Measurements from ENCODE around the gene CERT1. TPM values are rescaled to one million over a fixed set of nuclear protein-coding genes. Genes with fewer than 3 reads are reported as not detected.

CERT1 gene
- total and polyA plus RNA-seq, 2 donors (not counting 1 experiment from before 2014, with no cell fraction given), result 18.0 to 36.0 TPM

DNA sequence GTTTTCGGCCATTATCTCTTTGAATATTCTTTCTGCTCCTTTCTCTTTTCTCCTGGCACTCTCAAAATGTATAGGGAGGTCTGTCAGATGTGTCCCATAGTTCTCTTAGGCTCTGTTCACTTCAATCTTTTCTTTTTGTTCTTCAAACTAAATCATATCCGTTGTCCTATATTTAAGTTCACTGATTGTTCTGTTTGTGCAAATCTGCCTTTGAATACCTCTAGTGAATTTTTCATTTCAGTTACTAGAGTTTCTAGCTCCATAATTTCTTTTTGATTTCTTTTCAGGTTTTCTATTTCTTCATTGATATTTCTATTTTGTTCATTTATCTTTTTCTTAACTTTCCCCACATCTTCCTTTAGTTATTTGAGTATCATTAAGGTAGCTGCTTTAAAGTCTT is 65.4 kb downstream of the CERT1 start:
- H3K4me1 ChIP-seq (ENCODE audit: control insufficient read depth, extremely low read depth, insufficient read depth, low read length), result no peaks in the 10 kb centered on the region
- no peak for DNase-seq (ENCODE audit: low read depth in 2 of 2)
- H3K4me3 ChIP-seq (replicated peaks in 1 of 4; ENCODE audit: control extremely low read depth in 1 of 4, insufficient read depth in 1 of 4, low read depth in 3 of 4, low read length in 4 of 4), result no peak overlapping the region
- no peak overlapping the region for H2AFZ ChIP-seq (ENCODE audit: low read length)
- H3K4me2 ChIP-seq (ENCODE audit: extremely low read depth, insufficient read depth, low read length), result no peak overlapping the region
- H3K9ac ChIP-seq (ENCODE audit: insufficient read depth, low read length), result no peak overlapping the region
- no peaks in the 10 kb centered on the region for H4K20me1 ChIP-seq (ENCODE audit: control insufficient read depth, extremely low read depth, insufficient read depth, low read length)
- no peaks in the 10 kb centered on the region for H3K27me3 ChIP-seq (ENCODE audit: control insufficient read depth, insufficient read depth, low read length)
- H3K27ac ChIP-seq (ENCODE audit: insufficient read depth, low read length), result no peak overlapping the region
- no peaks in the 10 kb centered on the region for H3K36me3 ChIP-seq (ENCODE audit: control insufficient read depth, insufficient read depth, low read length)
- TF ChIP-seq, protein P1, sequence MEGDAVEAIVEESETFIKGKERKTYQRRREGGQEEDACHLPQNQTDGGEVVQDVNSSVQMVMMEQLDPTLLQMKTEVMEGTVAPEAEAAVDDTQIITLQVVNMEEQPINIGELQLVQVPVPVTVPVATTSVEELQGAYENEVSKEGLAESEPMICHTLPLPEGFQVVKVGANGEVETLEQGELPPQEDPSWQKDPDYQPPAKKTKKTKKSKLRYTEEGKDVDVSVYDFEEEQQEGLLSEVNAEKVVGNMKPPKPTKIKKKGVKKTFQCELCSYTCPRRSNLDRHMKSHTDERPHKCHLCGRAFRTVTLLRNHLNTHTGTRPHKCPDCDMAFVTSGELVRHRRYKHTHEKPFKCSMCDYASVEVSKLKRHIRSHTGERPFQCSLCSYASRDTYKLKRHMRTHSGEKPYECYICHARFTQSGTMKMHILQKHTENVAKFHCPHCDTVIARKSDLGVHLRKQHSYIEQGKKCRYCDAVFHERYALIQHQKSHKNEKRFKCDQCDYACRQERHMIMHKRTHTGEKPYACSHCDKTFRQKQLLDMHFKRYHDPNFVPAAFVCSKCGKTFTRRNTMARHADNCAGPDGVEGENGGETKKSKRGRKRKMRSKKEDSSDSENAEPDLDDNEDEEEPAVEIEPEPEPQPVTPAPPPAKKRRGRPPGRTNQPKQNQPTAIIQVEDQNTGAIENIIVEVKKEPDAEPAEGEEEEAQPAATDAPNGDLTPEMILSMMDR (conservative IDR thresholded peaks at IDR 0.05 in 1 of 2, IDR thresholded peaks at IDR 0.05 in 1 of 2; ENCODE audit: low read depth in 1 of 2, low read length in 2 of 2), result no peak
- no peak for TF ChIP-seq EZH2 (IDR thresholded peaks at IDR 0.05; ENCODE audit: low read length, missing control alignments)
- no peaks in the 10 kb centered on the region for H3K79me2 ChIP-seq (ENCODE audit: control insufficient read depth, insufficient read depth, low read length)
- no peaks in the 10 kb centered on the region for H3K9me3 ChIP-seq (ENCODE audit: control insufficient read depth, insufficient read depth, low read depth, low read length)

DNA sequence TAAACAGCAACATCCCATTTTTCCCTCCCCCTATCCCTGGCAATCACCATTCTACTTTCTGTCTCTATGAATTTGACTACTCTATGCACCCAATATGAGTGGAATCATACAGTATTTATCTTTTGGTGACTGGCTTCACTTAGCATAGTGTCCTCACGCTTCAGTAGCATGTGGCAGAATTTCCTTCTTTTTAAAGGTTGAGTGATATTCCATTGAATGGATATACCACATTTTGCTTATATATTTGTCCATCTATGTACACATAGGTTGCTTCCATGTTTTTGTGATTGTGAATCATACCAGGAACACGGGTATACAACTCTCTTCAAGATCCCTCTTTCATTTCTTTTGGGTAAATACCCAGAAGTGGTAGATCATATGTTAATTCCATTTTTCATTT is 69.9 kb downstream of the CERT1 start:
- Histone ChIP-seq H3K27me3 (ENCODE audit: control insufficient read depth, insufficient read depth, low read length) (no peaks in the 10 kb centered on the region), H3K4me1 (ENCODE audit: control insufficient read depth, extremely low read depth, insufficient read depth, low read length) (no peaks in the 10 kb centered on the region), H3K4me2 (ENCODE audit: extremely low read depth, insufficient read depth, low read length) (no peak overlapping the region), H3K9me3 (ENCODE audit: control insufficient read depth, insufficient read depth, low read depth, low read length) (no peaks in the 10 kb centered on the region), H2AFZ (ENCODE audit: low read length) (no peak overlapping the region), H3K4me3 (replicated peaks in 1 of 4; ENCODE audit: control extremely low read depth in 1 of 4, insufficient read depth in 1 of 4, low read depth in 3 of 4, low read length in 4 of 4) (no peak overlapping the region), H4K20me1 (ENCODE audit: control insufficient read depth, extremely low read depth, insufficient read depth, low read length) (no peaks in the 10 kb centered on the region), H3K79me2 (ENCODE audit: control insufficient read depth, insufficient read depth, low read length) (no peaks in the 10 kb centered on the region), H3K9ac (ENCODE audit: insufficient read depth, low read length) (no peak overlapping the region), H3K36me3 (ENCODE audit: control insufficient read depth, insufficient read depth, low read length) (no peaks in the 10 kb centered on the region), H3K27ac (ENCODE audit: insufficient read depth, low read length) (no peak overlapping the region)
- DNase-seq (ENCODE audit: low read depth in 2 of 2), result no peak
- TF ChIP-seq, protein P1 (conservative IDR thresholded peaks at IDR 0.05 in 1 of 2, IDR thresholded peaks at IDR 0.05 in 1 of 2; ENCODE audit: low read depth in 1 of 2, low read length in 2 of 2), result no peak
- TF ChIP-seq EZH2 (IDR thresholded peaks at IDR 0.05; ENCODE audit: low read length, missing control alignments), result no peak

DNA sequence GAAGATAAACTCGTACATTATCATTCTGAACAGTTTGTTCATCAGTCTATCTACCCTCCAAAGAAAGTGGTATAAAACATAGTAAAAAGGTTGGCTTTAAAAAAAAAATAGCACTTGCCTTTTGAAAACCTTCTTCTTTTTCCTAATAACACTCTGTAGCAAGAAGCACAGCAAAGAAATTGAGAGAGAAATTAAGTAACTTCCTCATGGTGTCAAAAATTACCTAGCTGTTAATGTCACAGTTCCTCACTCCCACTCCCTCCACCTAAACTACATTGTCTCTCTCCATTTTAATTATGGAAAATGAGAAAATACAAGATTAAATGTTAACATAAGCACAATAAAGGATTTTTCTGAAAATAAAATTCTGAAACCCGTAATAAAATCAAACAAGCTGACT is 72.2 kb downstream of the CERT1 start:
- TF ChIP-seq EZH2 (IDR thresholded peaks at IDR 0.05; ENCODE audit: low read length, missing control alignments), result no peak
- H4K20me1 ChIP-seq (ENCODE audit: control insufficient read depth, extremely low read depth, insufficient read depth, low read length), result no peaks in the 10 kb centered on the region
- no peak for DNase-seq (ENCODE audit: low read depth in 2 of 2)
- H3K9me3 ChIP-seq (ENCODE audit: control insufficient read depth, insufficient read depth, low read depth, low read length), result no peaks in the 10 kb centered on the region
- H3K4me2 ChIP-seq (ENCODE audit: extremely low read depth, insufficient read depth, low read length), result no peak overlapping the region
- H3K79me2 ChIP-seq (ENCODE audit: control insufficient read depth, insufficient read depth, low read length), result no peaks in the 10 kb centered on the region
- no peak overlapping the region for H3K4me3 ChIP-seq (replicated peaks in 1 of 4; ENCODE audit: control extremely low read depth in 1 of 4, insufficient read depth in 1 of 4, low read depth in 3 of 4, low read length in 4 of 4)
- H3K36me3 ChIP-seq (ENCODE audit: control insufficient read depth, insufficient read depth, low read length), result no peaks in the 10 kb centered on the region
- H3K9ac ChIP-seq (ENCODE audit: insufficient read depth, low read length), result no peak overlapping the region
- H3K27ac ChIP-seq (ENCODE audit: insufficient read depth, low read length), result no peak overlapping the region
- H3K27me3 ChIP-seq (ENCODE audit: control insufficient read depth, insufficient read depth, low read length), result no peaks in the 10 kb centered on the region
- H2AFZ ChIP-seq (ENCODE audit: low read length), result no peak overlapping the region
- no peaks in the 10 kb centered on the region for H3K4me1 ChIP-seq (ENCODE audit: control insufficient read depth, extremely low read depth, insufficient read depth, low read length)

Measured in fibroblast of lung (primary cell).